Esophagus muscularis mucosa (tissue), 4 donors: ENCODE measurements around the gene FCSK. TPM values are rescaled to one million over a fixed set of nuclear protein-coding genes. Genes with fewer than 3 reads are reported as not detected.
A peak's percentile ranks its signal among the peaks of the same experiment; 100 is the strongest.

Source experiments
- DNase-seq: peaks from one replicate; pipeline ENCODE4 v3.0.0-alpha.2; 2017; ENCODE audit errors: extremely low spot score
- H3K27ac ChIP-seq, 4 donors: fragments of 200-600 bp; sonication (generic); replicated peaks in 1 of 4; 1 replicate in 3 of 4; 2 replicates in 1 of 4; pipeline ENCODE4 v1.5.1; 2016 to 2019; ENCODE audit warnings: mild to moderate bottlenecking in 1 of 4
- H3K27me3 ChIP-seq, 4 donors: fragments of 200-600 bp; sonication (generic); one replicate each; pipeline versions ENCODE4 v1.5.1 to v1.6.0; 2016 to 2019
- H3K36me3 ChIP-seq, 4 donors: fragments of 200-600 bp; sonication (generic); one replicate each; pipeline ENCODE4 v1.5.1; 2016 to 2019
- H3K4me1 ChIP-seq, 4 donors: fragments of 200-600 bp; sonication (generic); one replicate each; pipeline ENCODE4 v1.5.1; 2016 to 2019
- H3K4me3 ChIP-seq, 4 donors: fragments of 200-600 bp; sonication (generic); 1 replicate in 2 of 4; 2 replicates in 2 of 4; pipeline ENCODE4 v1.5.1; 2016 to 2019; ENCODE audit warnings: mild to moderate bottlenecking in 4 of 4, moderate library complexity in 1 of 4
- H3K9me3 ChIP-seq, 4 donors: fragments of 200-600 bp; sonication (generic); 1 replicate in 3 of 4; 2 replicates in 1 of 4; pipeline ENCODE4 v1.5.1; 2016 to 2019
- CTCF ChIP-seq, 3 experiments: fragments of 200-600 bp in 2 of 3; fragments of 450-650 bp in 1 of 3; sonication (generic) in 2 of 3; IDR thresholded peaks; one replicate each; pipeline ENCODE4 v1.5.1; 2017 to 2019; ENCODE audit warnings: antibody characterized with exemption in 3 of 3, mild to moderate bottlenecking in 2 of 3, moderate library complexity in 1 of 3
- EP300 ChIP-seq: sonication (generic); formaldehyde crosslinking; IDR thresholded peaks from one replicate; pipeline ENCODE4 v1.6.1; 2017; ENCODE audit warnings: antibody characterized with exemption
- POLR2A ChIP-seq: fragments of 450-650 bp; IDR thresholded peaks from one replicate; pipeline ENCODE4 v1.6.1; 2017; ENCODE audit warnings: antibody characterized with exemption, moderate library complexity, mild to moderate bottlenecking, low read depth
- POLR2AphosphoS5 ChIP-seq, 2 donors: sonication (generic); formaldehyde crosslinking; IDR thresholded peaks; one replicate each; pipeline ENCODE4 v1.6.1; 2017; ENCODE audit warnings: antibody characterized with exemption in 2 of 2
- WGBS: methylation state at CpG from one replicate; pipeline ENCODE4 v1.1.5; 2018; 5-methylcytosine and 5-hydroxymethylcytosine counted together
- intact Hi-C: fragments of 100-400 bp; cut with DNase I; formaldehyde crosslinking; loops from one replicate; pipeline ENCODE4 v1.15.1; 2023
- total RNA-seq, 4 donors: library from RNA; depleted of rRNA; stranded (reverse); fragments of >200 nt; gene quantifications; one replicate each; pipeline versions ENCODE4 v1.1.0 to v1.2.1, GENCODE V29; 2016

FCSK gene
- total RNA-seq, 4 donors from 2014 or later = 8.3 to 13.7 (median 12.3) TPM

GRCh38 chr16:70427786-70428177 lies 26.6 kb upstream of the FCSK start:
- H3K4me1 ChIP-seq = peaks cover 57 to 76% (median 68%) of the 10 kb centered on the region in 4 donors
- peaks cover 0 to 7% (median 0%) of the 10 kb centered on the region in 4 donors for H3K36me3 ChIP-seq
- 57% methylated on average over 2 of the region's 4 CpGs for WGBS
- no peak for DNase-seq
- peak overlapping the region; percentile 69 to 75 (median 74) for H3K27ac ChIP-seq
- TF ChIP-seq CTCF (IDR thresholded peaks at IDR 0.05) = no peak
- TF ChIP-seq EP300 = no peak
- no peak for TF ChIP-seq POLR2A
- no peaks in the 10 kb centered on the region for H3K9me3 ChIP-seq
- intact Hi-C loops = no loop called here
- no peak overlapping the region for H3K4me3 ChIP-seq
- H3K27me3 ChIP-seq = no peaks in the 10 kb centered on the region

GRCh38 chr16:70428178-70428998 lies 26.0 kb upstream of the FCSK start:
- no peaks in the 10 kb centered on the region for H3K27me3 ChIP-seq
- H3K4me1 ChIP-seq = peaks cover 63 to 76% (median 69%) of the 10 kb centered on the region in 4 donors
- peaks cover 0 to 7% (median 0%) of the 10 kb centered on the region in 4 donors for H3K36me3 ChIP-seq
- intact Hi-C loops = no loop called here
- TF ChIP-seq EP300 (no peak), CTCF (IDR thresholded peaks at IDR 0.05) (no peak), POLR2AphosphoS5 (IDR thresholded peaks at IDR 0.05) (peak; percentile 67 to 83), POLR2A (no peak)
- 11% methylated on average over 9 of the region's 9 CpGs for WGBS
- peak; percentile 96 for DNase-seq
- peak overlapping the region; percentile 69 to 75 (median 74) for H3K27ac ChIP-seq
- no peak overlapping the region for H3K4me3 ChIP-seq
- no peaks in the 10 kb centered on the region for H3K9me3 ChIP-seq

- intact Hi-C loops = no loop called here
- no peak for DNase-seq
- no peak for TF ChIP-seq CTCF (IDR thresholded peaks at IDR 0.05)
- TF ChIP-seq POLR2A = no peak
- TF ChIP-seq EP300 = no peak
- no peak for TF ChIP-seq POLR2AphosphoS5 (IDR thresholded peaks at IDR 0.05)
- Histone ChIP-seq H3K36me3 (peaks cover 0 to 6% (median 2%) of the 10 kb centered on the region in 4 donors), H3K4me1 (peaks cover 80 to 86% (median 80%) of the 10 kb centered on the region in 4 donors), H3K9me3 (no peaks in the 10 kb centered on the region), H3K4me3 (no peak overlapping the region), H3K27ac (peak overlapping the region; percentile 46 to 74 (median 69)), H3K27me3 (no peaks in the 10 kb centered on the region)
- 81% methylated on average over 4 of the region's 5 CpGs for WGBS
Observed at GRCh38 chr16:70429888-70430666, 24.3 kb upstream of the FCSK start.

- intact Hi-C loops = no loop called here
- 31% methylated on average over 6 of the region's 11 CpGs for whole genome bisulfite sequencing
- H3K27me3 ChIP-seq = no peaks in the 10 kb centered on the region
- H3K4me1 ChIP-seq = peaks cover 80 to 84% (median 82%) of the 10 kb centered on the region in 4 donors
- H3K9me3 ChIP-seq = no peaks in the 10 kb centered on the region
- DNase-seq = no peak
- peaks cover 0 to 6% (median 2%) of the 10 kb centered on the region in 4 donors for H3K36me3 ChIP-seq
- no peak overlapping the region for H3K4me3 ChIP-seq
- no peak for TF ChIP-seq POLR2AphosphoS5 (IDR thresholded peaks at IDR 0.05)
- TF ChIP-seq POLR2A = no peak
- peak overlapping the region; percentile 46 to 74 (median 69) for H3K27ac ChIP-seq
Observed at GRCh38 chr16:70430667-70431536, 23.5 kb upstream of the FCSK start.
